WTC11 (cell line): ENCODE results near the gene ZCWPW2.

ENCODE experiments used
- FOXP1 ChIP-seq: sonication (generic); formaldehyde crosslinking; IDR thresholded peaks from 2 replicates; pipeline ENCODE4 v1.8.0; 2022; ENCODE audit warnings: missing genetic modification reagents, mild to moderate bottlenecking, moderate library complexity, borderline replicate concordance
- JUN ChIP-seq: sonication (generic); formaldehyde crosslinking; IDR thresholded peaks from 2 replicates; pipeline ENCODE4 v1.8.0; 2023; ENCODE audit warnings: mild to moderate bottlenecking, missing genetic modification reagents
- KAT7 ChIP-seq: sonication (generic); formaldehyde crosslinking; IDR thresholded peaks from 2 replicates; pipeline ENCODE4 v1.8.1; 2023; ENCODE audit warnings: missing genetic modification reagents, mild to moderate bottlenecking, borderline replicate concordance
- NR2C2 ChIP-seq: sonication (generic); formaldehyde crosslinking; IDR thresholded peaks from 2 replicates; pipeline ENCODE4 v1.8.0; 2022; ENCODE audit warnings: mild to moderate bottlenecking, missing genetic modification reagents
- NR3C1 ChIP-seq: sonication (generic); formaldehyde crosslinking; conservative IDR thresholded peaks from 2 replicates; pipeline ENCODE4 v1.8.1; 2023; ENCODE audit warnings: low read depth, mild to moderate bottlenecking, missing genetic modification reagents
- TEAD4 ChIP-seq: sonication (generic); formaldehyde crosslinking; IDR thresholded peaks from 2 replicates; pipeline ENCODE4 v1.8.0; 2022; ENCODE audit warnings: mild to moderate bottlenecking, missing genetic modification reagents
- TF ChIP-seq, protein P1 (sequence below): sonication (generic); formaldehyde crosslinking; IDR thresholded peaks from 2 replicates; pipeline ENCODE4 v1.8.1; 2023; ENCODE audit warnings: mild to moderate bottlenecking, moderate library complexity, missing genetic modification reagents
- TF ChIP-seq, protein P2 (sequence below): fragments of 200-600 bp; IDR thresholded peaks from 2 replicates; pipeline ENCODE4 v1.8.0; 2022; ENCODE audit warnings: antibody characterized with exemption

DNA sequence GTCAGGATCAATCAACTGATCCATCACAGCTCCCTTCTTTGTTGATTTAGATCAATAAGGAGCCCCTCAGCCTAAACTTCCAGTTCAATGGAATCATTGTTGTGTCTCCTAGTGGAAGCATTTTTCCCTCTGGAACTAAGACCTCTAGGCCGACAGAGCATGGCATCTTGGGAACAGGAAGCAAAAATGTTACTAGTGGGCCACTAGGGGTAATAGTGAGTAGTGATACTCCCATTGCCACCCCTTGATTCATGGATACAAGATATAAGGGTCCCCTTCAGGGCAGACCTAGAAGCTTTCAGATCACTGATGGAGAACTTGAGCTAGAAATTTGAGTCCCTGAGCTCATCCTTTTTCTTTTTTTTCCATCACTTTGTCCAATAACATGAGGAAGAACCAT is 40.5 kb downstream of the ZCWPW2 start:
- TF ChIP-seq, protein P1, sequence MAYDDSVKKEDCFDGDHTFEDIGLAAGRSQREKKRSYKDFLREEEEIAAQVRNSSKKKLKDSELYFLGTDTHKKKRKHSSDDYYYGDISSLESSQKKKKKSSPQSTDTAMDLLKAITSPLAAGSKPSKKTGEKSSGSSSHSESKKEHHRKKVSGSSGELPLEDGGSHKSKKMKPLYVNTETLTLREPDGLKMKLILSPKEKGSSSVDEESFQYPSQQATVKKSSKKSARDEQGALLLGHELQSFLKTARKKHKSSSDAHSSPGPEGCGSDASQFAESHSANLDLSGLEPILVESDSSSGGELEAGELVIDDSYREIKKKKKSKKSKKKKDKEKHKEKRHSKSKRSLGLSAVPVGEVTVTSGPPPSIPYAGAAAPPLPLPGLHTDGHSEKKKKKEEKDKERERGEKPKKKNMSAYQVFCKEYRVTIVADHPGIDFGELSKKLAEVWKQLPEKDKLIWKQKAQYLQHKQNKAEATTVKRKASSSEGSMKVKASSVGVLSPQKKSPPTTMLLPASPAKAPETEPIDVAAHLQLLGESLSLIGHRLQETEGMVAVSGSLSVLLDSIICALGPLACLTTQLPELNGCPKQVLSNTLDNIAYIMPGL, result no peak
- no peak for TF ChIP-seq TEAD4 (CRISPR knock-in tag)
- no peak for TF ChIP-seq JUN (CRISPR knock-in tag)
- TF ChIP-seq NR3C1 (CRISPR knock-in tag), result no peak
- TF ChIP-seq, protein P2, sequence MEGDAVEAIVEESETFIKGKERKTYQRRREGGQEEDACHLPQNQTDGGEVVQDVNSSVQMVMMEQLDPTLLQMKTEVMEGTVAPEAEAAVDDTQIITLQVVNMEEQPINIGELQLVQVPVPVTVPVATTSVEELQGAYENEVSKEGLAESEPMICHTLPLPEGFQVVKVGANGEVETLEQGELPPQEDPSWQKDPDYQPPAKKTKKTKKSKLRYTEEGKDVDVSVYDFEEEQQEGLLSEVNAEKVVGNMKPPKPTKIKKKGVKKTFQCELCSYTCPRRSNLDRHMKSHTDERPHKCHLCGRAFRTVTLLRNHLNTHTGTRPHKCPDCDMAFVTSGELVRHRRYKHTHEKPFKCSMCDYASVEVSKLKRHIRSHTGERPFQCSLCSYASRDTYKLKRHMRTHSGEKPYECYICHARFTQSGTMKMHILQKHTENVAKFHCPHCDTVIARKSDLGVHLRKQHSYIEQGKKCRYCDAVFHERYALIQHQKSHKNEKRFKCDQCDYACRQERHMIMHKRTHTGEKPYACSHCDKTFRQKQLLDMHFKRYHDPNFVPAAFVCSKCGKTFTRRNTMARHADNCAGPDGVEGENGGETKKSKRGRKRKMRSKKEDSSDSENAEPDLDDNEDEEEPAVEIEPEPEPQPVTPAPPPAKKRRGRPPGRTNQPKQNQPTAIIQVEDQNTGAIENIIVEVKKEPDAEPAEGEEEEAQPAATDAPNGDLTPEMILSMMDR, result no peak
- no peak for TF ChIP-seq KAT7 (CRISPR knock-in tag)
- no peak for TF ChIP-seq FOXP1 (CRISPR knock-in tag)
- no peak for TF ChIP-seq NR2C2
